ENCODE measurements around the gene APBB1IP.
"Not testable (repeated sequence)": the region's sequence is repeated elsewhere in the genome, so short reads cannot be mapped to it uniquely, and the experiment has no call there.

APBB1IP gene

GRCh38 chr10:26479766-26480492 is 41.8 kb downstream of the APBB1IP start:
- DNase-seq = no peak

- DNase-seq = no peak
Measured at GRCh38 chr10:26481315-26481692, 43.2 kb downstream of the APBB1IP start.

GRCh38 chr10:26481914-26482550 is 43.9 kb downstream of the APBB1IP start:
- DNase-seq = no peak

GRCh38 chr10:26483554-26483953 is 45.4 kb downstream of the APBB1IP start:
- no peak for DNase-seq

- DNase-seq = no peak
Measured at GRCh38 chr10:26485150-26485941, 47.2 kb downstream of the APBB1IP start.

- DNase-seq = no peak
Measured at GRCh38 chr10:26486304-26486703, 48.2 kb downstream of the APBB1IP start.

GRCh38 chr10:26486990-26487850 is 49.1 kb downstream of the APBB1IP start:
- DNase-seq = no peak

GRCh38 chr10:26488344-26488743 is 50.2 kb downstream of the APBB1IP start:
- peak in 1 of 2 experiments; percentile 3 for DNase-seq

GRCh38 chr10:26489081-26489480 is 50.9 kb downstream of the APBB1IP start:
- no peak for DNase-seq

GRCh38 chr10:26490367-26490766 is 52.2 kb downstream of the APBB1IP start:
- not testable (repeated sequence) for DNase-seq

- DNase-seq = no peak
Measured at GRCh38 chr10:26491276-26491675, 53.1 kb downstream of the APBB1IP start.

GRCh38 chr10:26491934-26492333 is 53.8 kb downstream of the APBB1IP start:
- DNase-seq = no peak

GRCh38 chr10:26492725-26493124 is 54.6 kb downstream of the APBB1IP start:
- DNase-seq = not testable (repeated sequence)

- DNase-seq = no peak
Measured at GRCh38 chr10:26494018-26494417, 55.9 kb downstream of the APBB1IP start.

GRCh38 chr10:26499426-26499825 is 61.3 kb downstream of the APBB1IP start:
- no peak for DNase-seq

GRCh38 chr10:26502986-26503385 is 64.8 kb downstream of the APBB1IP start:
- DNase-seq = no peak

- DNase-seq = no peak
Measured at GRCh38 chr10:26503911-26504310, 65.8 kb downstream of the APBB1IP start.

- DNase-seq = not testable (repeated sequence)
Measured at GRCh38 chr10:26504429-26504828, 66.3 kb downstream of the APBB1IP start.

- DNase-seq = no peak
Measured at GRCh38 chr10:26505491-26505890, 67.3 kb downstream of the APBB1IP start.

GRCh38 chr10:26506736-26507135 is 68.6 kb downstream of the APBB1IP start:
- DNase-seq = no peak

- no peak for DNase-seq
Measured at GRCh38 chr10:26507441-26507840, 69.3 kb downstream of the APBB1IP start.

GRCh38 chr10:26508016-26508415 is 69.9 kb downstream of the APBB1IP start:
- no peak for DNase-seq

- DNase-seq = no peak
Measured at GRCh38 chr10:26509307-26509706, 71.2 kb downstream of the APBB1IP start.
